ENCODE data around the gene ABCG4.
"Not testable (repeated sequence)": the region's sequence is repeated elsewhere in the genome, so short reads cannot be mapped to it uniquely, and the experiment has no call there.

Gene ABCG4

GRCh38 chr11:119189393-119189792, 40.5 kb downstream of the ABCG4 start:
- DNase-seq: no peak
- TF ChIP-seq GATA1 (IDR thresholded peaks at IDR 0.05; ENCODE audit: low read depth, low read length) (no peak), POLR2A (IDR thresholded peaks at IDR 0.05; ENCODE audit: low read length) (no peak)

GRCh38 chr11:119190531-119190930, 41.7 kb downstream of the ABCG4 start:
- TF ChIP-seq POLR2A (IDR thresholded peaks at IDR 0.05; ENCODE audit: low read length) (no peak), GATA1 (IDR thresholded peaks at IDR 0.05; ENCODE audit: low read depth, low read length) (no peak)
- DNase-seq: no peak

- not testable (repeated sequence) for DNase-seq
These were observed 42.4 kb downstream of the ABCG4 start for GRCh38 chr11:119191265-119191664.

GRCh38 chr11:119192111-119192510, 43.3 kb downstream of the ABCG4 start:
- TF ChIP-seq POLR2A (IDR thresholded peaks at IDR 0.05; ENCODE audit: low read length): no peak
- TF ChIP-seq GATA1 (IDR thresholded peaks at IDR 0.05; ENCODE audit: low read depth, low read length): no peak
- no peak for DNase-seq

- no peak for DNase-seq
- TF ChIP-seq POLR2A (IDR thresholded peaks at IDR 0.05; ENCODE audit: low read length): no peak
- TF ChIP-seq GATA1 (IDR thresholded peaks at IDR 0.05; ENCODE audit: low read depth, low read length): no peak
These were observed 44.1 kb downstream of the ABCG4 start for GRCh38 chr11:119193001-119193400.

- no peak for DNase-seq
- no peak for TF ChIP-seq POLR2A (IDR thresholded peaks at IDR 0.05; ENCODE audit: low read length)
- TF ChIP-seq GATA1 (IDR thresholded peaks at IDR 0.05; ENCODE audit: low read depth, low read length): no peak
These were observed 44.8 kb downstream of the ABCG4 start for GRCh38 chr11:119193626-119194025.

GRCh38 chr11:119194811-119195440, 46.1 kb downstream of the ABCG4 start:
- no peak for TF ChIP-seq GATA1 (IDR thresholded peaks at IDR 0.05; ENCODE audit: low read depth, low read length)
- no peak for TF ChIP-seq POLR2A (IDR thresholded peaks at IDR 0.05; ENCODE audit: low read length)
- no peak for DNase-seq

GRCh38 chr11:119195680-119196079, 46.8 kb downstream of the ABCG4 start:
- no peak for TF ChIP-seq POLR2A (IDR thresholded peaks at IDR 0.05; ENCODE audit: low read length)
- DNase-seq: no peak

GRCh38 chr11:119196833-119197483, 48.1 kb downstream of the ABCG4 start:
- no peak for TF ChIP-seq POLR2A (IDR thresholded peaks at IDR 0.05; ENCODE audit: low read length)
- TF ChIP-seq GATA1 (IDR thresholded peaks at IDR 0.05; ENCODE audit: low read depth, low read length): no peak
- DNase-seq: peak; percentile 77 to 88

GRCh38 chr11:119198925-119199324, 50.1 kb downstream of the ABCG4 start:
- TF ChIP-seq POLR2A (IDR thresholded peaks at IDR 0.05; ENCODE audit: low read length) (no peak), GATA1 (IDR thresholded peaks at IDR 0.05; ENCODE audit: low read depth, low read length) (no peak)
- no peak for DNase-seq

GRCh38 chr11:119201236-119201635, 52.4 kb downstream of the ABCG4 start:
- not testable (repeated sequence) for DNase-seq

GRCh38 chr11:119202554-119202953, 53.7 kb downstream of the ABCG4 start:
- no peak for TF ChIP-seq POLR2A (IDR thresholded peaks at IDR 0.05; ENCODE audit: low read length)
- no peak for TF ChIP-seq GATA1 (IDR thresholded peaks at IDR 0.05; ENCODE audit: low read depth, low read length)
- no peak for DNase-seq

- DNase-seq: no peak
- TF ChIP-seq GATA1 (IDR thresholded peaks at IDR 0.05; ENCODE audit: low read depth, low read length) (no peak), POLR2A (IDR thresholded peaks at IDR 0.05; ENCODE audit: low read length) (no peak)
These were observed 55.2 kb downstream of the ABCG4 start for GRCh38 chr11:119204066-119204465.

- TF ChIP-seq POLR2A (IDR thresholded peaks at IDR 0.05; ENCODE audit: low read length): no peak
- TF ChIP-seq GATA1 (IDR thresholded peaks at IDR 0.05; ENCODE audit: low read depth, low read length): no peak
These were observed 56.2 kb downstream of the ABCG4 start for GRCh38 chr11:119205080-119205479.

More at GRCh38 chr11:119205080-119205479, 56.2 kb downstream of the ABCG4 start:
- no peak for DNase-seq
